Esophagus squamous epithelium (tissue), 4 donors: ENCODE results near the gene ZFP69B.

Experiments
- CTCF ChIP-seq, 6 experiments: fragments of 450-650 bp in 4 of 6; fragments of 200-600 bp in 2 of 6; sonication (generic) in 2 of 6; IDR thresholded peaks; one replicate each; pipeline ENCODE4 v1.5.1; 2016 to 2019; ENCODE audit warnings: antibody characterized with exemption in 6 of 6, mild to moderate bottlenecking in 4 of 6, moderate library complexity in 4 of 6
- POLR2A ChIP-seq, 4 donors: fragments of 450-650 bp; IDR thresholded peaks; one replicate each; pipeline ENCODE4 v1.6.1; 2017; ENCODE audit warnings: antibody characterized with exemption in 4 of 4, mild to moderate bottlenecking in 4 of 4, moderate library complexity in 3 of 4

- no peak for TF ChIP-seq CTCF (IDR thresholded peaks at IDR 0.05)
- TF ChIP-seq POLR2A (IDR thresholded peaks at IDR 0.05) = no peak
Observed at GRCh38 chr1:40421431-40422384, 28.6 kb upstream of the ZFP69B start.
